ENCODE results near the gene BAHCC1.

DNA sequence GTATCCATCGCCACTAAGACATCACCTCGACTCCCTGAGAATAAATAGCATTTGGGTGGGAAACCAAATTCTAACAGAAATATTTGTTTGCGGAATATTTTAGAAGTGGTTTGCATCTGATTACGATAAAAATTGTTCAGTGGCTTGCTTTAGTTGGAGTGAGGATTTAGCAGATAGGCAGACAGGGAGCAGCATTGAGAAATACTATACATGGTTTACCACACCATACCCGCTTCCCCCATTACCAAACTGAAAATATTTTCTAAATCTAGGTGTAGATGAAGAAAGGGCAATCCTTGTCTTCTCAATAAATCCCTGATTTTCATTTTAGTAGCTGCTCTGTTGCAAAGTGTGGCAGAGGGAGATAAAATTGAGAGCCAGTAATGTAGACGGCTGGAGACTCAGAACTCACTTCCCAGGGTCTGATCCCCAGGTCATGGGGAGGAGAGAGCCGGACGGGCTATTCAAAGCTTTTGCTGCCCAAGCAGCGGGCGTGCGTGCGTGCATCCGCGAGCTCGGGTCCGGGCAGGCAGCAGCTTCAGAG, 808 bp upstream of the BAHCC1 start:
- TF ChIP-seq, protein P1, sequence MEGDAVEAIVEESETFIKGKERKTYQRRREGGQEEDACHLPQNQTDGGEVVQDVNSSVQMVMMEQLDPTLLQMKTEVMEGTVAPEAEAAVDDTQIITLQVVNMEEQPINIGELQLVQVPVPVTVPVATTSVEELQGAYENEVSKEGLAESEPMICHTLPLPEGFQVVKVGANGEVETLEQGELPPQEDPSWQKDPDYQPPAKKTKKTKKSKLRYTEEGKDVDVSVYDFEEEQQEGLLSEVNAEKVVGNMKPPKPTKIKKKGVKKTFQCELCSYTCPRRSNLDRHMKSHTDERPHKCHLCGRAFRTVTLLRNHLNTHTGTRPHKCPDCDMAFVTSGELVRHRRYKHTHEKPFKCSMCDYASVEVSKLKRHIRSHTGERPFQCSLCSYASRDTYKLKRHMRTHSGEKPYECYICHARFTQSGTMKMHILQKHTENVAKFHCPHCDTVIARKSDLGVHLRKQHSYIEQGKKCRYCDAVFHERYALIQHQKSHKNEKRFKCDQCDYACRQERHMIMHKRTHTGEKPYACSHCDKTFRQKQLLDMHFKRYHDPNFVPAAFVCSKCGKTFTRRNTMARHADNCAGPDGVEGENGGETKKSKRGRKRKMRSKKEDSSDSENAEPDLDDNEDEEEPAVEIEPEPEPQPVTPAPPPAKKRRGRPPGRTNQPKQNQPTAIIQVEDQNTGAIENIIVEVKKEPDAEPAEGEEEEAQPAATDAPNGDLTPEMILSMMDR (IDR thresholded peaks at IDR 0.05; ENCODE audit: extremely low read depth in 1 of 2, insufficient read depth in 1 of 2, low read depth in 1 of 2, low read length in 2 of 2), result no peak
- TF ChIP-seq POLR2A (IDR thresholded peaks at IDR 0.05; ENCODE audit: low read depth, low read length), result no peak
- TF ChIP-seq EZH2 (IDR thresholded peaks at IDR 0.05; ENCODE audit: borderline replicate concordance, low read depth, low read length, severe bottlenecking), result no peak
- no peak for TF ChIP-seq FOS (IDR thresholded peaks at IDR 0.05; ENCODE audit: borderline replicate concordance, insufficient read depth, low read length)
- TF ChIP-seq POLR2AphosphoS5 (IDR thresholded peaks at IDR 0.05; ENCODE audit: insufficient read depth, low read depth, low read length), result no peak
- no peak for TF ChIP-seq JUN (IDR thresholded peaks at IDR 0.05; ENCODE audit: borderline replicate concordance, insufficient read depth, insufficient read length, low read depth)
- no peak for TF ChIP-seq MYC (IDR thresholded peaks at IDR 0.05; ENCODE audit: low read depth, low read length)
- TF ChIP-seq, protein P2, sequence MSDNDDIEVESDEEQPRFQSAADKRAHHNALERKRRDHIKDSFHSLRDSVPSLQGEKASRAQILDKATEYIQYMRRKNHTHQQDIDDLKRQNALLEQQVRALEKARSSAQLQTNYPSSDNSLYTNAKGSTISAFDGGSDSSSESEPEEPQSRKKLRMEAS (IDR thresholded peaks at IDR 0.05; ENCODE audit: insufficient read depth, insufficient read length), result no peak
- TF ChIP-seq GATA2 (IDR thresholded peaks at IDR 0.05; ENCODE audit: insufficient read depth, insufficient read length, low read depth, low read length), result no peak

All from endothelial cell of umbilical vein (primary cell).